GM12873 (cell line): ENCODE results near the gene ATP13A3.

Experiments used
- TF ChIP-seq, protein P1 (sequence below): IDR thresholded peaks from 2 replicates; pipeline ENCODE4 v1.5.1; 2012; ENCODE audit warnings: low read depth, mild to moderate bottlenecking, moderate library complexity, low read length, control low read depth; ENCODE audit not compliant: insufficient read depth; ENCODE audit errors: missing control alignments

The ATP13A3 gene

DNA sequence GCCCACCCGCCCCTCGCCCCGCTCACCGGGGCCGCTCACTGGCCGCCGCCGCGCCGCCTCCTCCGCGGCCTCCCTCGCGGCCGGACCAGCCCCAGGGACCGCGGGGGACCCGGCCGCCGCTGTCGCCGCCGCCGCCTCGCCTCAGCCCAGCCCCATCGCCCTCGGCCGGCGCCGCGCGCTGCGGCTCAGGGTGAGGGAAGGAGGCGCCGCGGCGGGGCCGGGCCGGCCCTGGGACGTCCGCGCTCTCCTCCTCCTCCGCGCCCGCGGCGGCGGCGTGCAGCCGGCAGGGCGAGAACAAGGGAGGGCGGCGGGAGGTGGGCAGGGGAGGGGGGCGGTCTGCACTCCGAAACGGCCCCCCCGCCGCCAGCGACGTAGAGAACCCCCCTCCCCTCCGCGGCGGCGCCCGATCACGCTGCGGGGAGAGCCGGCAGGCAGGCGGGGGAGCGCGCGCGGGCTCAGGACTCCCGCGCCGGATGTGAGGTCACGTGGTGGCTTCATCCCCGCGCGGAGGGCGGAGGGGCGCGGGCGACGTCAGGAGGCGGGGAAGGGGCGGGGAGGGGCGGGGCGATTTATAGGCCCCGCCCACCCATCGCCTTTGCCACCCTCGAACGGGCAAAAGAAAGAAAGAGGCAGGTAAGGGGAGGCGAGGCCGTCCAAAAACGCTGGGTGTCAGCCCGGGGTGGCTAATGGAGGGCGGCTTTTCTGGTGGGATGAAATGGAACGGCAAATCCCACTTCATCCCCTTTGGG, at the start of gene ATP13A3:
TSS of gene ATP13A3 (minus strand) at position 463 of the 749 bp plus-strand sequence. CDS start 24,812 bp downstream, outside the sequence.
- TF ChIP-seq, protein P1, sequence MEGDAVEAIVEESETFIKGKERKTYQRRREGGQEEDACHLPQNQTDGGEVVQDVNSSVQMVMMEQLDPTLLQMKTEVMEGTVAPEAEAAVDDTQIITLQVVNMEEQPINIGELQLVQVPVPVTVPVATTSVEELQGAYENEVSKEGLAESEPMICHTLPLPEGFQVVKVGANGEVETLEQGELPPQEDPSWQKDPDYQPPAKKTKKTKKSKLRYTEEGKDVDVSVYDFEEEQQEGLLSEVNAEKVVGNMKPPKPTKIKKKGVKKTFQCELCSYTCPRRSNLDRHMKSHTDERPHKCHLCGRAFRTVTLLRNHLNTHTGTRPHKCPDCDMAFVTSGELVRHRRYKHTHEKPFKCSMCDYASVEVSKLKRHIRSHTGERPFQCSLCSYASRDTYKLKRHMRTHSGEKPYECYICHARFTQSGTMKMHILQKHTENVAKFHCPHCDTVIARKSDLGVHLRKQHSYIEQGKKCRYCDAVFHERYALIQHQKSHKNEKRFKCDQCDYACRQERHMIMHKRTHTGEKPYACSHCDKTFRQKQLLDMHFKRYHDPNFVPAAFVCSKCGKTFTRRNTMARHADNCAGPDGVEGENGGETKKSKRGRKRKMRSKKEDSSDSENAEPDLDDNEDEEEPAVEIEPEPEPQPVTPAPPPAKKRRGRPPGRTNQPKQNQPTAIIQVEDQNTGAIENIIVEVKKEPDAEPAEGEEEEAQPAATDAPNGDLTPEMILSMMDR = no peak

DNA sequence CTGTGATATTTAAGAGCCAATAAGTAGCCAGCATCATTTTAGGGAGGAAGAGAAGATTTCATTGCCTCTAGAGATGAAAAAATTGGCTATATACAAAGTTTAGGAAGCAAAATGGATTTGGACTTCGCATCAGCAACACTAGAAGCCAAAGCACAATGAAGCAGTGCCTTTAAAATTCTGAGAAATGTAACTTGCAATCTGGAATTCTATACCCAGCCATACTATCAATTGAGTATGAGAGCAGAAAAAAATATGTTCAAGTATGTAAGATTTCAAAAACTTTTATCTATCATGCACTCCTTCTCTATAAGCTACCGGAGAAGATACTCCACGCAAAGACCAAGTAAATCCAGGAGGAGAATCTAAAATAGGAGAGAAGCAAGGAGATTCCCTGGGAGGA, 47.4 kb upstream of the ATP13A3 start:
- TF ChIP-seq, protein P1 = no peak

DNA sequence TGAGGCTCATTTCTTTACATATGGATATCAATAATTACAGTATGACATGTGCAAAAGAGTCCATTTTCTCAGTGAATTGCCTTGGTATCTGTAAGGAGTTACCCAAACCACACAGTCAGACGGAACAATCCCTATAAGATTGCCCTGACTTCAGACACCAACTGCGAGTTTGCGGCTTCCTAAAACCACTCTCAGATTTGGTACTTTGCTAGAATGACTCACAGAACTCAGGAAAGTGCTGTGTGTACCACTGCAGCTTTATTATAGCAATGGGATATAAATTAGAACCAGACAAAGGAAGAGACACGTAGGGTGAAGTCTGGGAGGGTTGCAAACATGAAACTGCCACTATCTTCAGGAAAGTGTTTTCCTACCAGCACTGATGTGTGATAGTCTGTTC, 45.8 kb upstream of the ATP13A3 start:
- TF ChIP-seq, protein P1 = no peak

DNA sequence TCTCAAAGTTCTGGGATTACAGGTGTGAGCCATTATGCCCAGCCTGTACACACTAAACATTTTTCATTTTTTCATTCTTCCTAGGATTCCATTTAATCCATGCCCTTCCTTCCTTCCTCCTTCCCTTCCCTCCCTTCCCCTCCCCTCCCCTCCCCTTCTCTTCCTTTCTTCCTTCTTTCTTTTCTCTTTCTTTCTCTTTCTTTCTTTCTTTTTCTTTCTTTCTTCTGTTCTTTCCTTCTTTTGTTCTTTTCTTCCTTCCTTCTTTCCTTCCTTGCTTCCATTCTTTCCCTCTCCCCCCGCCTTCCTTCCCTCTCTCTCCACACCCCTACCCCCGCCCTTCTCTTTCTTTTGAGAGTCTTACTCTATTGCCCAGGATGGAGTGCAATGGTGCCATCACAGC, 40.9 kb upstream of the ATP13A3 start:
- TF ChIP-seq, protein P1 = no peak

DNA sequence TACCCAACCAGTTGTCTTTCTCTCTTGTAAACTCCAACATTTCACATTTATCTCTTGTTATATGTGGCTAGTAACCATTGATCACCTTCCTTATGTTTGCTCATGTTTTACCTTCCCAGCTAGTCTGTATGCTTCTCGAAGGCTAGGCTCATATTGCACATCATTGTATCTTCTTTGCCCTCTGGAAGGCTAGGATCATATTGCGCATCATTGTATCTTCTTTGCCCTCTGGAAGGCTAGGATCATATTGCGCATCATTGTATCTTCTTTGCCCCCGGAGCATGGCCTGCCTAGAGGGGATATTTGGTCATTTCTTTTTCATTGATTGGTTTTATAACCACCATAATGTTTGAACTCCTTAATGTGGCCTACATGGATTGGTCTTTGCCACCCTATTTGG, 39.4 kb upstream of the ATP13A3 start:
- TF ChIP-seq, protein P1 = no peak

DNA sequence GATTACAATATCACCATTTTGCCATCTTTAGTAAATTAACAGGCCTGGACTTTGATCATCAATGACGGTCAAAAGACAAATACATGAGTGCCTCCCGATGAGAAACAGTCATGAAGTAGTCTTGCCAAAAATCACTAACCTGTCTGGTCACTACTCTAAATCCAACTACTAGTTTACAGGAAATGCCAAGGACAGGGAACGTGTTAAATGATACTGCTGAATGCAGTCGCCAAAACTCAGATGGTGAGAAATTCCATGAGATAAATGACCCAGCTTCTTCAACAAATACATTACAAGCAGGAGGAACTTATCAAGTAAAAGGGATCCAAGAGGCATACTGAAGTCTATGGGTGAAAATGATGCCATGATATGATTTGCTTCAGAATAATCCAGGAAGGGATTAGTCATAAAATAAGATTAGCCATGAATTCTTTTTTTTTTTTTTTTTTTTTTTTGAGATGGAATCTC, 35.8 kb upstream of the ATP13A3 start:
- TF ChIP-seq, protein P1 = no peak

DNA sequence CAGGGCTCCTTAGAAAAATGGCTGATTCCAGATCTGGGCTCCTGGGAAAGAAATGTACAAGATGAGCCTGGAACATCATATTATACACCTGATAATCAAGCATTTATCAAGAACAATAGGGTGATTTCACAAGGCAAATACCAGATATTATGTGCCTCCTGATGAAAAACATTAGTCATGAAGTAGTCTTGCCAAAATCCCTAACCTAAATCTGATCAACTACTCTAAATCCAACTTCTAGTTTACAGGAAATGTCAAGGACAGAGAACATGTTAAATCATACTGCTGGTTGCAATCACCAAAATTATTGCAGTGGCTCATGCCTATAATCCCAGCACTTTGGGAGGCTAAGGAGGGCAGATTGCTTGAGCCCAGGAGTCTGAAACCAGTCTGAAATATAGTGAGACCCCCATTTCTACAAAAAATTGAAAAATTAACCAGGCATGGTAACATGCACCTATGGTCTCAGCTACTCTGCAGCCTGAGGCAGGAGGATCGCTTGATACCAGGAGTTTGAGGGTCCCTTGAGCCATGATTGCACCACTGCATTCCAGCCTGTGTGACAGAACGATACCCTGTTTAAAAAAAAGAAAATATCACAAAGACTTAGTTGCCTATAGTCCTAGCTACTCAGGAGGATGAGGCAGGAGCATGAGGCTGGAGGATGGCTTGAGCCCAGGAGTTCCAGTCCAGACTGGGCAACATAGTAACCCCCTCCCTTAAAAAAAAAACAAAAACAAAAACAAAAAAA, 34.9 kb upstream of the ATP13A3 start:
- TF ChIP-seq, protein P1 = no peak
